Measurements from ENCODE around the gene MMP17. TPM values are rescaled to one million over a fixed set of nuclear protein-coding genes. Genes with fewer than 3 reads are reported as not detected.

MMP17 gene
- total RNA-seq, 2 donors from 2014 or later: 10.9 to 12.0 TPM

- Mint-ChIP-seq H3K36me3 (ENCODE audit: low read depth) (no peaks in the 10 kb centered on the region), H3K4me1 (peaks cover 2% of the 10 kb centered on the region), H3K27me3 (ENCODE audit: insufficient read depth) (peaks cover 34% of the 10 kb centered on the region), H3K4me3 (no peak overlapping the region), H3K9me3 (no peaks in the 10 kb centered on the region), H3K27ac (no peak overlapping the region)
- Histone ChIP-seq H3K4me3 (ENCODE audit: low read length) (no peak overlapping the region), H3K27ac (ENCODE audit: low read depth, low read length) (no peak overlapping the region), H3K4me1 (ENCODE audit: control insufficient read depth, insufficient read depth, low read length) (no peaks in the 10 kb centered on the region), H3K9me3 (ENCODE audit: control insufficient read depth, low read length) (no peaks in the 10 kb centered on the region), H3K9ac (ENCODE audit: extremely low read depth, low read length, poor library complexity, severe bottlenecking) (no peak overlapping the region), H3K27me3 (ENCODE audit: control insufficient read depth, insufficient read depth, low read length, poor library complexity, severe bottlenecking) (peaks cover 18% of the 10 kb centered on the region), H3K36me3 (ENCODE audit: control insufficient read depth, insufficient read depth, low read length) (no peaks in the 10 kb centered on the region)
- WGBS, 2 experiments (ENCODE audit: insufficient coverage in 1 of 2, insufficient read length in 1 of 2): 89 to 93% methylated on average over 18 of the region's 18 CpGs
- TF ChIP-seq CTCF (conservative IDR thresholded peaks at IDR 0.05): no peak
- DNase-seq: peak; percentile 42
Measured at GRCh38 chr12:131825146-131825892, 2.9 kb upstream of the MMP17 start.

GRCh38 chr12:131826097-131826928 lies 1.9 kb upstream of the MMP17 start:
- Mint-ChIP-seq H3K36me3 (ENCODE audit: low read depth) (no peaks in the 10 kb centered on the region), H3K4me3 (peak overlapping the region; percentile 40), H3K9me3 (no peaks in the 10 kb centered on the region), H3K27me3 (ENCODE audit: insufficient read depth) (peaks cover 42% of the 10 kb centered on the region), H3K4me1 (peaks cover 2% of the 10 kb centered on the region), H3K27ac (no peak overlapping the region)
- H3K27ac ChIP-seq (ENCODE audit: low read depth, low read length): no peak overlapping the region
- H3K4me1 ChIP-seq (ENCODE audit: control insufficient read depth, insufficient read depth, low read length): no peaks in the 10 kb centered on the region
- no peak overlapping the region for H3K9ac ChIP-seq (ENCODE audit: extremely low read depth, low read length, poor library complexity, severe bottlenecking)
- H3K4me3 ChIP-seq (ENCODE audit: low read length): no peak overlapping the region
- no peak for TF ChIP-seq CTCF (conservative IDR thresholded peaks at IDR 0.05)
- WGBS, 2 experiments (ENCODE audit: insufficient coverage in 1 of 2, insufficient read length in 1 of 2): 92 to 98% methylated on average over 23 of the region's 23 CpGs
- no peaks in the 10 kb centered on the region for H3K9me3 ChIP-seq (ENCODE audit: control insufficient read depth, low read length)
- DNase-seq: peak; percentile 55
- H3K27me3 ChIP-seq (ENCODE audit: control insufficient read depth, insufficient read depth, low read length, poor library complexity, severe bottlenecking): peaks cover 27% of the 10 kb centered on the region
- H3K36me3 ChIP-seq (ENCODE audit: control insufficient read depth, insufficient read depth, low read length): no peaks in the 10 kb centered on the region

- no peaks in the 10 kb centered on the region for H3K9me3 ChIP-seq (ENCODE audit: control insufficient read depth, low read length)
- H3K4me1 Mint-ChIP-seq: peaks cover 2% of the 10 kb centered on the region
- H3K36me3 Mint-ChIP-seq (ENCODE audit: low read depth): no peaks in the 10 kb centered on the region
- DNase-seq: peak; percentile 84
- H3K27me3 Mint-ChIP-seq (ENCODE audit: insufficient read depth): peaks cover 47% of the 10 kb centered on the region
- WGBS, 2 experiments (ENCODE audit: insufficient coverage in 1 of 2, insufficient read length in 1 of 2): 1 to 3% methylated on average over 23 to 64 of the region's 64 CpGs
- H3K27ac Mint-ChIP-seq: no peak overlapping the region
- no peaks in the 10 kb centered on the region for H3K9me3 Mint-ChIP-seq
- no peak overlapping the region for H3K9ac ChIP-seq (ENCODE audit: extremely low read depth, low read length, poor library complexity, severe bottlenecking)
- H3K27me3 ChIP-seq (ENCODE audit: control insufficient read depth, insufficient read depth, low read length, poor library complexity, severe bottlenecking): peaks cover 29% of the 10 kb centered on the region
- no peak overlapping the region for H3K27ac ChIP-seq (ENCODE audit: low read depth, low read length)
- peak overlapping the region; percentile 55 for H3K4me3 Mint-ChIP-seq
- H3K4me1 ChIP-seq (ENCODE audit: control insufficient read depth, insufficient read depth, low read length): no peaks in the 10 kb centered on the region
- H3K4me3 ChIP-seq (ENCODE audit: low read length): peak overlapping the region; percentile 73
- no peaks in the 10 kb centered on the region for H3K36me3 ChIP-seq (ENCODE audit: control insufficient read depth, insufficient read depth, low read length)
- TF ChIP-seq CTCF (conservative IDR thresholded peaks at IDR 0.05): no peak
Measured at GRCh38 chr12:131828671-131829355, 620 bp downstream of the MMP17 start.
